CD4-positive, alpha-beta T cell (primary cell): ENCODE data around the gene PDE4A. TPM values are rescaled to one million over a fixed set of nuclear protein-coding genes. Genes with fewer than 3 reads are reported as not detected.

Experiments used
- ATAC-seq: fragments of 200-7000 bp; cut with Tn5 transposase; one replicate; pipeline ENCODE4 v1.10.0; 2022; ENCODE audit warnings: mild to moderate bottlenecking; ENCODE audit not compliant: poor library complexity
- CTCF ChIA-PET: fragments of 350-600 bp; sonication (Branson Sonifier 250); formaldehyde crosslinking; loops from one replicate; lab custom pipeline; 2021; ENCODE audit warnings: antibody characterized with exemption, inconsistent platforms; lab: Charles Lee
- POLR2A ChIA-PET: fragments of 350-600 bp; sonication (Branson Sonifier 250); formaldehyde crosslinking; loops from one replicate; lab custom pipeline; 2021; ENCODE audit warnings: antibody characterized with exemption, inconsistent platforms; lab: Charles Lee
- DNase-seq, 14 experiments: peaks; one replicate each; pipeline ENCODE4 v3.0.0-alpha.2; 2013 to 2020; ENCODE audit warnings: mixed read lengths in 2 of 14
- H3K27ac ChIP-seq, 2 donors: one replicate each; pipeline versions ENCODE4 v1.5.1 to v1.7.0; 2013; ENCODE audit warnings: low read length in 2 of 2, low read depth in 1 of 2, mild to moderate bottlenecking in 1 of 2
- H3K27me3 ChIP-seq, 2 experiments: 1 replicate in 1 of 2; 2 replicates in 1 of 2; pipeline versions ENCODE4 v1.6.1 to v1.7.0; 2013; ENCODE audit warnings: low read length in 2 of 2, control low read depth in 1 of 2, mild to moderate bottlenecking in 1 of 2, moderate library complexity in 1 of 2; ENCODE audit not compliant: insufficient read depth in 2 of 2, control insufficient read depth in 1 of 2
- H3K36me3 ChIP-seq: one replicate; pipeline ENCODE4 v1.6.1; 2013; ENCODE audit warnings: low read length, control low read depth; ENCODE audit not compliant: insufficient read depth
- H3K4me1 ChIP-seq: one replicate; pipeline ENCODE4 v1.6.1; 2013; ENCODE audit warnings: low read length, control low read depth; ENCODE audit not compliant: insufficient read depth
- H3K4me3 ChIP-seq: one replicate; pipeline ENCODE4 v1.5.1; 2013; ENCODE audit warnings: mild to moderate bottlenecking, low read length, moderate library complexity
- H3K9me3 ChIP-seq, 2 experiments: 1 replicate in 1 of 2; 2 replicates in 1 of 2; pipeline versions ENCODE4 v1.6.1 to v1.7.0; 2013; ENCODE audit warnings: low read length in 2 of 2, mild to moderate bottlenecking in 2 of 2, control low read depth in 1 of 2, moderate library complexity in 1 of 2; ENCODE audit not compliant: control insufficient read depth in 1 of 2, insufficient read depth in 1 of 2
- H3K27ac Mint-ChIP-seq: one replicate; pipeline ENCODE4 v1.8.0; 2020; ENCODE audit warnings: mixed read lengths
- H3K27me3 Mint-ChIP-seq: one replicate; pipeline ENCODE4 v1.8.0; 2021; ENCODE audit warnings: mixed read lengths
- H3K36me3 Mint-ChIP-seq: one replicate; pipeline ENCODE4 v1.8.0; 2021; ENCODE audit warnings: low read depth, mixed read lengths
- H3K4me1 Mint-ChIP-seq: one replicate; pipeline ENCODE4 v1.8.0; 2021; ENCODE audit warnings: low read depth, mixed read lengths
- H3K4me3 Mint-ChIP-seq: one replicate; pipeline ENCODE4 v1.8.0; 2020; ENCODE audit warnings: mild to moderate bottlenecking, mixed read lengths
- H3K9me3 Mint-ChIP-seq: one replicate; pipeline ENCODE4 v1.8.0; 2020; ENCODE audit warnings: mixed read lengths
- intact Hi-C, 2 experiments: fragments of 100-400 bp; cut with DNase I in 1 of 2; cut with micrococcal nuclease in 1 of 2; formaldehyde crosslinking; loops; one replicate each; pipeline versions ENCODE4 v1.15.1 to v1.9.0; 2023 to 2025; cut with DNase I, micrococcal nuclease
- total RNA-seq, 174 experiments: library from RNA in 2 of 174; stranded (reverse) in 2 of 174; gene quantifications; one replicate each; pipeline ENCODE4 v1.2.3 and lab custom pipeline; 2021 to 2026
- TF ChIP-seq, protein P1 (sequence below): fragments of 200-600 bp; IDR thresholded peaks from one replicate; pipeline ENCODE4 v1.8.0; 2022; ENCODE audit warnings: antibody characterized with exemption, mild to moderate bottlenecking

The PDE4A gene
- total RNA-seq, 2 experiments from 2014 or later = 1.5 to 2.1 TPM

DNA sequence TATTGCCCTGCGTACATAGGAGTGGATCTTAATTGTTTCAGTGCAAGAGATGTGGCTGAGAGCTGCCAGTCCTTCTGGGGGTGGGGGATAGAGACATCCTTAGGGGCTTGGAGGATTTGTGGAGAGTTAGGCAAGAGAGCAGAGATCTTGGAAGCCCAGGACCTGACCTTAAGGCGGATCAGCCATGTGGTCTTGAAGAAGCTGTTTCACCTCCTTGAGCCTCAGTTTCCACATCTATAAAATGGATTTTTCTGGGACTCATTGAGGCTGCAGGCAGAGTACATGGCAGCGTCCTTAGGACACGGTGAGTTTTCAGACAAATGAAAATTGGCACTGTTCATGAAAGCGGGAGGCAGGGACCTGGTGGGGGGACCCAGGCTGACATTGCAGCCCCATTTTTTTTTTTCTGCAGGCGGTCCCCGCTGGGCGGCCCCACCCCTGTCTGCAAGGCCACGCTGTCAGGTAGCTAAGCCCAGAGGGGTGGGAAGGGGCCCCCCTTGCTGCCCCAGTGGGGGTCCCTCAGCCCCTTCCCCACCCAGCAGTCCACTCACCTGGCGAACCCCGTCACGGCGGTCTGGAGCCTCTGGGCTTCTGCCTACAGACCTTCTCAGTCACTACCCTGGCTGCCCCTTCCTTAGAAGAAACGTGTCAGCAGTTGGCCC lies 30.0 kb downstream of the PDE4A start:
- CTCF ChIA-PET = no interaction called here

DNA sequence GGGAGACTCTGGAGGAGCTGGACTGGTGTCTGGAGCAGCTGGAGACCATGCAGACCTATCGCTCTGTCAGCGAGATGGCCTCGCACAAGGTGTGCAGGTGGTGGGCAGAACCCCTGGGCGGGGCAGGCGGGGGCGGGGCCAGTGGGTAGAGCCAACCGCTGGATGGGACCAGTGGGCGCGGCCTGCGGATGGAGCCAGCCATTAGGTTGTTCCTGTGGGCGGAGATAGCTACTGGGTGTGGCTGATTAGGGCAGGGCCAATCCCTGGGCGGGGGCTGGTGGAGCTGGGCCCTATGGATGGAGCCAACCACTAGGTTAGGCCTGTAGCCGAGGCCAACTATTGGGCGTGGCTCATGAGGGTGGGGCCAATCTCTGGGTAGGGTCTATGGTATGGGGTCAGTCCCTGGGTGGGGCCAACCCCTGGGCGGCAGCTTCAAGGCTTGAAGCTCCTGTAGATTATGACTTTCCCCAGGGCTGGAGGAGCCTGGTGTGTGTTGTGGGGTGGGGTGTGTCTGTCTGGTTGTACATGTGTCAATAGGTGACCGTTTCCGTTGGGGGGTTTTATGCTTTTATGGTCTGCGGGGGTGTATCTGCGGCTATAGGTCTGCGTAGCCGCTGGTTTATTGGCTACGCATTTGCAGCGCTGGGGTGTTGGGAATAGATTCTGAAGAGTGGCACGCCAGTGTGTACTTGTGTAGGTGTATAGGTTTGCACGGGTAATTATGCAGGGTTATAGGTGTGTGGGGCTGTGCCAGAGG lies 30.7 kb downstream of the PDE4A start:
- CTCF ChIA-PET = interaction anchor here (0.5 kb wide), 1 partner anchor 25 kb away, joined by 3 read pairs; no protein-coding TSS in a partner anchor

More for the DNA sequence above, 30.0 kb downstream of the PDE4A start:
- TF ChIP-seq, protein P1, sequence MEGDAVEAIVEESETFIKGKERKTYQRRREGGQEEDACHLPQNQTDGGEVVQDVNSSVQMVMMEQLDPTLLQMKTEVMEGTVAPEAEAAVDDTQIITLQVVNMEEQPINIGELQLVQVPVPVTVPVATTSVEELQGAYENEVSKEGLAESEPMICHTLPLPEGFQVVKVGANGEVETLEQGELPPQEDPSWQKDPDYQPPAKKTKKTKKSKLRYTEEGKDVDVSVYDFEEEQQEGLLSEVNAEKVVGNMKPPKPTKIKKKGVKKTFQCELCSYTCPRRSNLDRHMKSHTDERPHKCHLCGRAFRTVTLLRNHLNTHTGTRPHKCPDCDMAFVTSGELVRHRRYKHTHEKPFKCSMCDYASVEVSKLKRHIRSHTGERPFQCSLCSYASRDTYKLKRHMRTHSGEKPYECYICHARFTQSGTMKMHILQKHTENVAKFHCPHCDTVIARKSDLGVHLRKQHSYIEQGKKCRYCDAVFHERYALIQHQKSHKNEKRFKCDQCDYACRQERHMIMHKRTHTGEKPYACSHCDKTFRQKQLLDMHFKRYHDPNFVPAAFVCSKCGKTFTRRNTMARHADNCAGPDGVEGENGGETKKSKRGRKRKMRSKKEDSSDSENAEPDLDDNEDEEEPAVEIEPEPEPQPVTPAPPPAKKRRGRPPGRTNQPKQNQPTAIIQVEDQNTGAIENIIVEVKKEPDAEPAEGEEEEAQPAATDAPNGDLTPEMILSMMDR = no peak
- Histone ChIP-seq H3K36me3 (no peaks in the 10 kb centered on the region), H3K4me3 (no peak overlapping the region), H3K27ac (no peak overlapping the region), H3K27me3 (no peaks in the 10 kb centered on the region), H3K9me3 (no peaks in the 10 kb centered on the region), H3K4me1 (no peaks in the 10 kb centered on the region)
- intact Hi-C loops = no loop called here
- no peaks in the 10 kb centered on the region for H3K4me1 Mint-ChIP-seq
- H3K4me3 Mint-ChIP-seq = no peak overlapping the region
- H3K36me3 Mint-ChIP-seq = no peaks in the 10 kb centered on the region
- POLR2A ChIA-PET = no interaction called here
- H3K27me3 Mint-ChIP-seq = peaks cover 6% of the 10 kb centered on the region
- H3K9me3 Mint-ChIP-seq = no peaks in the 10 kb centered on the region
- no peak overlapping the region for H3K27ac Mint-ChIP-seq
- ATAC-seq = no peak
- DNase-seq = no peak

DNA sequence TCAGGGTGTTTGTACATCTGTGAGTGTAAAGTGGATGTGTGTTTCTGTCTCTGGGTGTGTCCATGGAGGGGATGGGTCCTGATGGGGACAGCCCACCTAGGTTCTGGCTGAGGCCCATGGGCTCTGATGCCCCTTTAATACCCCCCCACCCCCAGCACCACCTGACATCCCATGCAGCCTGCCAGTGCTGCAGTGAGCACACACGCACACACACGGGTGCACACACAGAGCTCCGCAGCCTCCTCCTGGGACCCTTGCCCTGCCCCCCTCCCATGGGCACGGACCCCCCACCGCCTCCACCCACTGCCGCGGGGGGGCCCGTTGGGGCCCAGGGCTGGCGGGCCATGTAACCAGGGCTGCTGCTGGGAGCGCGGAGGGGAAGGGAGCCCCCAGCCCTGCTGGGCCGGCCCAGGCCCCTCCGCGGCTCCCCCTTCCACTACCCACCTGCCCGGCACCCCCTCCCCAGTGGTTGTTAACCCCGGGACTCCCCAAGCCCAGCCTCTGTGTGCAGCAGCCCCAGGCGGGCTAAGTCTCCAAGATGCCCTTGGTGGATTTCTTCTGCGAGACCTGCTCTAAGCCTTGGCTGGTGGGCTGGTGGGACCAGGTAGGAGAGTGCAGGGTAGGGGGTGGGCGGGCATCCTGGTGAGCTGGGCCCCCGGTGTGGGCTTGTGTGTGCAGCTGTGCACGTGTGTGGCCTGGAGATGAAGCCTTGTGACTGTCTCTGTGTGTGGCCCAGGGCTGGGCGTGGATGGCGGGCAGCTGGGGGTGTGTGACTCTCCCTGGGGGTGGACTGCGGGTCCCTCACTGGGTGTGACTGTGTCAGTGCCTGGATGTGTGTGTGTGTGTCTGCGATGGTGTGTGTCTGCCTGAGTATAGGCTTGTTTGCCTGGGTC lies 32.6 kb downstream of the PDE4A start:
- POLR2A ChIA-PET = no interaction called here
- no peaks in the 10 kb centered on the region for H3K9me3 Mint-ChIP-seq
- intact Hi-C loops = no loop called here

More for the DNA sequence above, 30.7 kb downstream of the PDE4A start:
- Mint-ChIP-seq H3K4me3 (no peak overlapping the region), H3K36me3 (no peaks in the 10 kb centered on the region), H3K4me1 (no peaks in the 10 kb centered on the region), H3K27ac (no peak overlapping the region), H3K27me3 (peaks cover 6% of the 10 kb centered on the region), H3K9me3 (no peaks in the 10 kb centered on the region)
- POLR2A ChIA-PET = no interaction called here
- ATAC-seq (no peak), DNase-seq (no peak)
- TF ChIP-seq, protein P1 = no peak
- H3K36me3 ChIP-seq = no peaks in the 10 kb centered on the region
- H3K27me3 ChIP-seq = no peaks in the 10 kb centered on the region
- intact Hi-C loops = no loop called here
- no peak overlapping the region for H3K27ac ChIP-seq
- no peaks in the 10 kb centered on the region for H3K9me3 ChIP-seq
- H3K4me1 ChIP-seq = no peaks in the 10 kb centered on the region
- H3K4me3 ChIP-seq = no peak overlapping the region

More for the DNA sequence above, 32.6 kb downstream of the PDE4A start:
- no peak for DNase-seq
- no peaks in the 10 kb centered on the region for H3K27me3 ChIP-seq
- H3K4me3 Mint-ChIP-seq = no peak overlapping the region
- no peak overlapping the region for H3K27ac Mint-ChIP-seq
- H3K4me3 ChIP-seq = no peak overlapping the region
- H3K27me3 Mint-ChIP-seq = peaks cover 6% of the 10 kb centered on the region
- no peak for ATAC-seq
- H3K4me1 ChIP-seq = no peaks in the 10 kb centered on the region
- no peaks in the 10 kb centered on the region for H3K36me3 ChIP-seq
- H3K4me1 Mint-ChIP-seq = no peaks in the 10 kb centered on the region
- H3K9me3 ChIP-seq = no peaks in the 10 kb centered on the region
- TF ChIP-seq, protein P1 = no peak
- H3K27ac ChIP-seq = no peak overlapping the region
- CTCF ChIA-PET = no interaction called here
- no peaks in the 10 kb centered on the region for H3K36me3 Mint-ChIP-seq
